Fibroblast of lung (primary cell): ENCODE data around the gene SPRR3.

Experiments used
- EZH2 ChIP-seq: IDR thresholded peaks from 2 replicates; pipeline ENCODE4 v1.5.1; 2012; ENCODE audit warnings: low read length, control low read depth, mild to moderate bottlenecking; ENCODE audit errors: missing control alignments
- TF ChIP-seq, protein P1 (sequence below), 2 donors: IDR thresholded peaks in 1 of 2; conservative IDR thresholded peaks in 1 of 2; 1 replicate in 1 of 2; 2 replicates in 1 of 2; pipeline ENCODE4 v1.5.1; 2011 to 2012; ENCODE audit warnings: low read length in 2 of 2, control low read depth in 1 of 2, inconsistent platforms in 1 of 2, low read depth in 1 of 2, mild to moderate bottlenecking in 1 of 2

DNA sequence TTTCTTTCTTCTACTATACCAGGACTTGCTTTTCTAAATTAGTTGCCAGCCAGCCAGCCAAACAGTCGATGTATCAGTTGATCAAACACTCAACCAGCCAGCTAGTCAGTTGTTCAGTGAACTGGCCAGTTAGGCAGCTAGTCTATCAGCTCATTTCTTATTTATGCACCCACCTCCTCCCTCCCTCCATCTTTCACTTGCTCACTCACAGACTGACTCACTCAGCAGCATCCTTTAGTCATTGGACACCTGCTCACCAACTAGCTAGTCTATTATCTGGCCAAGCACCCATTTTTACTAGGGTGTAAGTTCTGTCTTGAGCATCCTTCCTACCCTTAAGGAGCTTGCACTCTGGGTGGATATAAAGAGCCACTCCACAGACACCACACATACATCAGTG lies 37.0 kb upstream of the SPRR3 start:
- TF ChIP-seq, protein P1, sequence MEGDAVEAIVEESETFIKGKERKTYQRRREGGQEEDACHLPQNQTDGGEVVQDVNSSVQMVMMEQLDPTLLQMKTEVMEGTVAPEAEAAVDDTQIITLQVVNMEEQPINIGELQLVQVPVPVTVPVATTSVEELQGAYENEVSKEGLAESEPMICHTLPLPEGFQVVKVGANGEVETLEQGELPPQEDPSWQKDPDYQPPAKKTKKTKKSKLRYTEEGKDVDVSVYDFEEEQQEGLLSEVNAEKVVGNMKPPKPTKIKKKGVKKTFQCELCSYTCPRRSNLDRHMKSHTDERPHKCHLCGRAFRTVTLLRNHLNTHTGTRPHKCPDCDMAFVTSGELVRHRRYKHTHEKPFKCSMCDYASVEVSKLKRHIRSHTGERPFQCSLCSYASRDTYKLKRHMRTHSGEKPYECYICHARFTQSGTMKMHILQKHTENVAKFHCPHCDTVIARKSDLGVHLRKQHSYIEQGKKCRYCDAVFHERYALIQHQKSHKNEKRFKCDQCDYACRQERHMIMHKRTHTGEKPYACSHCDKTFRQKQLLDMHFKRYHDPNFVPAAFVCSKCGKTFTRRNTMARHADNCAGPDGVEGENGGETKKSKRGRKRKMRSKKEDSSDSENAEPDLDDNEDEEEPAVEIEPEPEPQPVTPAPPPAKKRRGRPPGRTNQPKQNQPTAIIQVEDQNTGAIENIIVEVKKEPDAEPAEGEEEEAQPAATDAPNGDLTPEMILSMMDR (conservative IDR thresholded peaks at IDR 0.05 in 1 of 2, IDR thresholded peaks at IDR 0.05 in 1 of 2; ENCODE audit: low read depth in 1 of 2, low read length in 2 of 2), result no peak
- no peak for TF ChIP-seq EZH2
